GM12864 (cell line): Measurements from ENCODE around the gene SULT1A4.
"Not testable (repeated sequence)": the region's sequence is repeated elsewhere in the genome, so short reads cannot be mapped to it uniquely, and the experiment has no call there.

Experiments
- DNase-seq: peaks from one replicate; pipeline ENCODE4 v3.0.0-alpha.2; 2011; ENCODE audit warnings: low read depth
- H3K4me3 ChIP-seq: 2 replicates; pipeline ENCODE4 v1.5.1; 2011; ENCODE audit warnings: mild to moderate bottlenecking, low read depth, low read length, control low read depth

Gene SULT1A4

GRCh38 chr16:29459706-29460646 is at the start of gene SULT1A4:
SULT1A4 (plus strand) TSS chr16:29459913; CDS start chr16:29461386, 1,473 bp downstream.
- H3K4me3 ChIP-seq, DNase-seq: not testable (repeated sequence)

DNA sequence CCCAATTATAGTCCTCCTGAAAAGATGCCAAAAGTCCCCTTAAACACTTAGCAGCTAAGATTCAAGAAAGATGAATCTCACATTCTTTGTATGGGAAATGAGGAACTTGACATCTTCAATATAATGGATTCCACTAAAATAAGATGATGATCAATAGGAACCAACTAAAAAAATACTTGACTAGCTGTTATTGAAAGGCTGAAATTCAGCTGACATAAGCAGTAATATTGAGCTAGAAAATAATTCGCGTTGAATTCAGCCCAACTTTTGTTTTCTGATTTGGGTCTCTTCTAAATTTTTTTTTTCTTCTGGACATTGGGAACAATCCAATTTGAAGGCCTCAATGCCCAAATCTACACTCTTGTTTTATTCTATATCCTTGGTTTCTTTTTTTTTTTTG is 36.1 kb upstream of the SULT1A4 start:
- not testable (repeated sequence) for DNase-seq, H3K4me3 ChIP-seq

GRCh38 chr16:29425390-29425789 is 34.3 kb upstream of the SULT1A4 start:
- DNase-seq: not testable (repeated sequence)

DNA sequence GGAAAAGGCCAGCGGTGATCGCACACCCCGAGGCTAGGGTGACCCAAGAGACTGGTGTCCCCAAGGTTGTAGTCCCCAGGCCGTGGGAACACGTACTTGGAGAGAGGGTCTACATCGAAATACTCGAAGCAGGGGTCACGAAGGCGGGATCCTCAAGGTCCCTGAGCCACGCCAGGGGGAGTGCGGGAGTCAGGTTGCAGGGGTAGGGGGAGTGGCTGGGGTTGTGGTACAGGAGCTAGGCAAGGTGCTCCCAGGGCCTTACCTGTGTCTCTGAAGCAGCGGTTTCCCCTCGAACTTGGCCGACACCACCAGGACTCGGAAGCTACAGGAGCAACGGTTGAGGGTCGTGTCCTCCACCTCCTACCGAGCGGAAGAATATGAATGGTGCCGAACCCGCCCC is 6.0 kb upstream of the SULT1A4 start:
- not testable (repeated sequence) for DNase-seq, H3K4me3 ChIP-seq

More at GRCh38 chr16:29425390-29425789, 34.3 kb upstream of the SULT1A4 start:
- not testable (repeated sequence) for H3K4me3 ChIP-seq

DNA sequence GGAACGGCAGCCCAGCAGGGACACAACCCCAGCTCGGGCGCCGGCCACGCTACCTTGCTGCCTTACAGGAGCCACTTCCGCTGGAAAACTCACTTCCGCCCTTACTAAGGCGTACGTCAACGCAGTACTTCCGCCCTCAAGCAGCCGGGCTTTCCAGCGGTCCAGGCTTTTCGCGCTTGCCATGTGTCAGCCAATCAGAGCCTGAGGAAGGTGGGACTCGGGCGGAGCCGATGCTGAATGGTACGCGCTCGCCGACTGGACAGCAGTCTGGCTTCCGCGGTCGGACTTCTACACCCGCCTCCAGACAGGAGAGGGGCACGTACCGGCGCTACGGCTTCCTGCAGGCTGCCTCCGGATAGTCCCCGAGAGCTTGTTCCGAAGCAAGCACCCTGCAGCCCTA is 5.4 kb upstream of the SULT1A4 start, which contains the start of the genes BOLA2 and SLX1B:
Gene BOLA2 (minus strand): TSS at position 83 of the 400 bp plus-strand sequence. CDS start 98 bp downstream, outside the sequence.
Gene SLX1B (plus strand): TSS at position 265 of the 400 bp plus-strand sequence.
- not testable (repeated sequence) for DNase-seq, H3K4me3 ChIP-seq

DNA sequence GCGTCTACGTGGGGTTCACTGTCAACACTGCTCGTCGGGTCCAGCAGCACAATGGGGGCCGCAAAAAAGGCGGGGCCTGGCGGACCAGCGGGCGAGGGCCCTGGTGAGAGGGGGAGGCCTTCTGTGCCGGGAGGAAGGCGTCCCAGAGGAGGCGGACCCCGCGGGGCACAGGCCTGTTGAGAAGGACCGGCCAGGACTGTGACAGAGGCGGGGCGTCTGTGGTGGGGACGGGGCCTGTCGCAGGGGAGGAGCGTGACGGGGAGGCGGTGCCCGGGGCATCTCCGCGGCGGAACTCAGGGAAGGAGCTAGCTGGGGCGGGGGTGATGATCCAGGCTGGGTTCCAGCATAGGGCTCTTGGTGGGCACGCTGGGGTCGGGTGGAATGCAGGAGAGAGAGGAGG is 4.9 kb upstream of the SULT1A4 start:
- DNase-seq, H3K4me3 ChIP-seq: not testable (repeated sequence)

GRCh38 chr16:29457660-29458059 is 2.1 kb upstream of the SULT1A4 start:
- H3K4me3 ChIP-seq, DNase-seq: not testable (repeated sequence)

DNA sequence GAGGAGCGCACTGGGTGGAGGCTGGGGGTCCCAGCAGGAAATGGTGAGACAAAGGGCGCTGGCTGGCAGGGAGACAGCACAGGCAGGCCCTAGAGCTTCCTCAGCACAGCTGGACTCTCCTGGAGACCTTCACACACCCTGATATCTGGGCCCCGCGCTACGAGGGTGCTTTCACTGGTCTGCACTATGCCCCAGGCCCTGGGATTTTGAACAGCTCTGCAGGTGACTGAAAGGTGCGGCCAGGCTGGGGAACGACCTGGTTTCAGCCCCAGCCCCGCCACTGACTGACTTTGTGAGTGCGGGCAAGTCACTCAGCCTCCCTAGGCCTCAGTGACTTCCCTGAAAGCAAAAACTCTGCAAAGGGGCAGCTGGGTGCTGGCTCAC is 926 bp downstream of the SULT1A4 start:
- not testable (repeated sequence) for H3K4me3 ChIP-seq, DNase-seq

- not testable (repeated sequence) for H3K4me3 ChIP-seq, DNase-seq
Observed at GRCh38 chr16:29465985-29466824, 6.5 kb downstream of the SULT1A4 start.

GRCh38 chr16:29466904-29467303 is 7.2 kb downstream of the SULT1A4 start:
- not testable (repeated sequence) for H3K4me3 ChIP-seq, DNase-seq

DNA sequence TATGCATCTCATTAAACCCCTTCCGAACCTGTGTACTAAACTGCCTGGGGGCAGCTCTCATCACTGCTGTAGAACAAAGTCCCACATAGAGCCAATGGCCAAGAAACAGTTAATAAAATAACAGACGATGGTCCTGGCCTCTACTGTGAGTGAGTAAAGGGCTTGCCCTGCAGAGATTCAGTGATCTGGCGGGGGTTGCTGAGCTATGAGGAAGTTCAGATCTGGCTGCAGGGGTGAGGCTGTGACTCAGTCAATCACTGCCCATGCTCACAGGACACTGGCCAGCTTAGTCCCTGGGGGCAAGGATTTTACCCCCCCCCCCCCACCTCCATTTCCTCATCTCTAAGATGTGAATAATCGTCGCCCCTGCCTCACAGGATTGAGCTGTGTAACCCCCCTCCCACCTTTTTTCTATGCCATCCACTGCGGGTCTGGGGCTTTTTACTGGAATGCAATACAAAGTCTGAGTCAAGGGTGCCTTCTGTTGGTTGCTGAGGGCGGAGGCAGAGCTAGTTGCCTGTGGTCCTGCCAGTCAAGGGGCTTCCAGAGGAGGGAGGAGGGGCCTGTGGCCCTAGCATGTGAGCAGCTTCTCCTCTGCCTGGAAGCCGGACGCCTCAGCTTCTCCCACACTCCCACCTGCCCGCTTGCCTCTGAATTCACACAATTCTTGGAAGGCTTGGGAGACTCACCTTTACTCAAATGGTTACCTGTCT is 8.1 kb downstream of the SULT1A4 start:
- DNase-seq, H3K4me3 ChIP-seq: not testable (repeated sequence)

GRCh38 chr16:29469660-29470059 is 9.9 kb downstream of the SULT1A4 start:
- not testable (repeated sequence) for DNase-seq, H3K4me3 ChIP-seq

- not testable (repeated sequence) for H3K4me3 ChIP-seq, DNase-seq
Observed at GRCh38 chr16:29472065-29472464, 12.4 kb downstream of the SULT1A4 start.

GRCh38 chr16:29482276-29482675 is 22.6 kb downstream of the SULT1A4 start:
- DNase-seq, H3K4me3 ChIP-seq: not testable (repeated sequence)

GRCh38 chr16:29506308-29506707 is 46.6 kb downstream of the SULT1A4 start, which contains the start of gene NPIPB12:
NPIPB12 (minus strand) TSS chr16:29506408.
- DNase-seq, H3K4me3 ChIP-seq: not testable (repeated sequence)
